Measurements from ENCODE around the gene TH.

Gene TH

DNA sequence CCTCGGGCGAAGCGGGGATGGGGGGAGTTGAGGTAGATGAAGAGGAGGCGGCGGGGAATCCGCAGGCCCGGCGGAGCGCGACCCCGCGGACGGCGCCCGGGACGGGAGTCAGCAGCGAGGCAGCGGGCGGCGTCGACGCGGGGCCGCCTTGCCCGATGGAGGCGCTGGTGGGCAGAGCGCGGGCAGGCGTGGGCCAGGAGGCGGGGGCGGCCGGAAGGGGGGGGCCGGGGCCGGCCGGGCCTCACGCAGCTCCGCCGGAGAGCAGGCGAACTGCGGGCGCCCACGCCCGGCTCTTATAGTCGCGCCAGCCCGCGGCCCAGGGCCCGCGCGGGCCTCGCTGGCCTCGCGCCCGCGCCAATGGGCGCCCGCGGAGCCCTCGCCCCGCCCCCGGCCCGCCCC, 32.5 kb downstream of the TH start, which contains the start of gene IGF2:
IGF2 (minus strand) TSS at position 267 of the 399 bp plus-strand sequence. CDS start 3,866 bp downstream, outside the sequence.
- H3K4me1 Mint-ChIP-seq = peaks cover 37% of the 10 kb centered on the region
- no peak for ATAC-seq
- no peaks in the 10 kb centered on the region for H3K9me3 Mint-ChIP-seq
- H3K4me3 Mint-ChIP-seq = peak within 1 kb of the TSS; percentile 42
- H3K27ac Mint-ChIP-seq = no peak within 1 kb of the TSS
- H3K36me3 Mint-ChIP-seq = no peaks in the 10 kb centered on the region
- H3K27me3 Mint-ChIP-seq = peaks cover 81% of the 10 kb centered on the region

DNA sequence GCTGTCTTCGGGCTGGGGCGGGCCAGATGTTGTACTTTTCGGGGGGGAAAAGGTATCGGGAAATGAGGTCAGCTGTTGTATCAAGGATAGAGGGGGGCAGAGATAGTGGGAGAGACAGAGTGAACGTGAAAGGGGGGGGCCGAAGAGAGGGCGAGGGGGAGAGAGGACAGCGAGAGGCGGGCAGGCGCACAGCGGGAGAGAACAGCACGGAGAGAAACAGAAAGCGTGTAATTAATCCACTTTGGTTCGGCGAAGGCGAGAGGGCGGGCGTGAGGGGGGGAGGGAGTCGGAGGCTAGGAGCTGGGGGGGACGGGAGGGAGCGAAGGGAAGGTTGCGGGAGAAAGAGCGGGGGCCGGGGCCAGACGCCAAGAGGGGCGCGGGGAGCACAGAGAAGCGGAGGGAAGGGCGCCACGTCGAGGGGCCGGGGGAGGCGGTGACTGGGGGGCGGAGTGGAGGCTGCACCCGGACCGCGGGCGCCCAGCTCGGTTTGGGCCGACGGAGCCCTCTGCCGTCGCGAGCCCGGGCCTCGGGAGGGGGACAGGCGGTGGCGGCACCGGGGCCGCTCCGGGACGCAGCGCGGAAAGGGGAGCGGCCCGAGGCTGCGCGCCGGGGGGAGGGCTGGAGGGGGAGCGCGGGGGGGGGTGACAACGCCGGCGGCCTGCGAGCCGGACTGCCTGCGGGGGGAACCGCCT, 33.0 kb downstream of the TH start:
- H3K27ac Mint-ChIP-seq = no peak overlapping the region
- peaks cover 85% of the 10 kb centered on the region for H3K27me3 Mint-ChIP-seq
- H3K36me3 Mint-ChIP-seq = no peaks in the 10 kb centered on the region
- peak overlapping the region; percentile 42 for H3K4me3 Mint-ChIP-seq
- ATAC-seq = no peak
- H3K4me1 Mint-ChIP-seq = peaks cover 36% of the 10 kb centered on the region
- H3K9me3 Mint-ChIP-seq = no peaks in the 10 kb centered on the region

DNA sequence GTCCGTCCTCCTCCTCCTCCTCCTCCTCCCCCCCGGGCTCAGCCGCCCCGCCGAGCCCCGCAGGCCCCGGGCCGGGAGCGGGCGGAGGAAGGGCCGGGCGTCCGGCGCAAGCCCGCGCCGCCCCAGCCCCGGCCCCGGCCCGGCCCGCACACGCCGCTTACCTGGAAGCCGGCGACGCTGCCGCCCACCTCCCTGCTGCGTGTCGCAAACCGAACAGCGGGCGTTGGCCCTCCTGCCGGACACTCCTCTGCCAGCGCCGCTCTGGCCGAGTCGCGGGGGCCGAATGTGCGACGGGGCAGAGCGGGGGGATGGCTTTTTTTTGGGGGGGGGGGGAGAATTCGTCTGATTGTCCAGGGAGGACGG, 33.6 kb downstream of the TH start:
- H3K4me1 Mint-ChIP-seq = peaks cover 30% of the 10 kb centered on the region
- H3K27ac Mint-ChIP-seq = no peak overlapping the region
- peaks cover 85% of the 10 kb centered on the region for H3K27me3 Mint-ChIP-seq
- H3K36me3 Mint-ChIP-seq = no peaks in the 10 kb centered on the region
- no peaks in the 10 kb centered on the region for H3K9me3 Mint-ChIP-seq
- peak overlapping the region; percentile 42 for H3K4me3 Mint-ChIP-seq
- ATAC-seq = no peak

DNA sequence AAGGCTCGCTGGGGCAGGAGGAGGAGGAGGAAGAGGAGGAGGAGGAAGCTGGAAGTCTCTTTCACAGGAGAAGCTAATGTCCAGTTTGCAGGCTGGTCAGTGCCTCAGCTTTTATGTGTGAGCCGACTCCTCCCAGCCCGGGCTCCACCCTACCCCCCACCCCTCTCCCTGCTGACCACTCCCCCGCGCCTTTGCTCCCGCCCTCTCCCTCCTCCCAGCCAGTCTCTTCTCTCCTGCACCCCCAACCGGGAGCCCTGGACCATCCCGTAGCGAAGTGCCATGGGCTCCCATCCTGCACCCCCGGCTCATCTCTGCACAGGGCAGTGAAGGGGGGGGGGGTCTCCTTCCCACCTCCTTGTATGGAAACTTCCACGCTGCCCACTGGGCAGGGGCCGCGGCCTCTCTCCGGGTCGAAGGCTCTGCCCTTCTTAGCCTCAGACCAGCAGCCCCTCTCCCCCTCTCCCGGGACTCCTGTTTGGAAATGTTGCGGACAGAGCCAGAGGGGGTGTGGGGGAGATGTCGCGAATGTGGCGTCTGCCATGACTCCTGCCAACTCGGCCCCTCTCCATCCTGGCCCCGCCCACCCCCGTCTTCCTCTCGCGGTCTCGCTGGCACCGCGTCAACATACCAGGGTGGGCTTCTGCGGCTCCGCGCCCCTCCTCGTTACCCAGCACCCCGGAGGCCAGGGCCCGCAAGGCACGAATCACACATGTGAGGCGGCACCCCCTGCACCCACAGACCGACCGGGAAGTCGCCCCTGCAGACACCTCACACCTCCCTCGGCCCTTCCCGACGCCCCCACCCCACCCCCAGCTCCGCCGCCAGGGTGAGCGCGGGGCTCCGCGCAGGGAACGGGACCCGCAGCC, 34.2 kb downstream of the TH start:
- no peaks in the 10 kb centered on the region for H3K9me3 Mint-ChIP-seq
- H3K36me3 Mint-ChIP-seq = no peaks in the 10 kb centered on the region
- no peak overlapping the region for H3K27ac Mint-ChIP-seq
- H3K4me1 Mint-ChIP-seq = peaks cover 24% of the 10 kb centered on the region
- H3K4me3 Mint-ChIP-seq = no peak overlapping the region
- ATAC-seq = no peak
- peaks cover 85% of the 10 kb centered on the region for H3K27me3 Mint-ChIP-seq

DNA sequence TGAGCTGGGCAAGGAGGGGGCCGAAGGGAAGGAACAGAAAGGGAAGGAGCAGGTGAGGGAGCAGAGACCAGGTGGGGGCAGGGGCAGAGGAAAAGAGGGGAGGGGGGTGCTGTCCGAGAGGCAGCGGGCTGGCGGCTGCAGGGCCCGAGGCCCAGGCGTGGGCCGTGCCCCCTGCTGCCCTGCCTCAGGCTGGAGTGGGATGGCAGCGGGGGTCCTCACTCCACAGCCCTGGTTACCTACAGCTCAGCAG, 34.7 kb downstream of the TH start:
- peaks cover 19% of the 10 kb centered on the region for H3K4me1 Mint-ChIP-seq
- no peaks in the 10 kb centered on the region for H3K36me3 Mint-ChIP-seq
- H3K27me3 Mint-ChIP-seq = peaks cover 85% of the 10 kb centered on the region

DNA sequence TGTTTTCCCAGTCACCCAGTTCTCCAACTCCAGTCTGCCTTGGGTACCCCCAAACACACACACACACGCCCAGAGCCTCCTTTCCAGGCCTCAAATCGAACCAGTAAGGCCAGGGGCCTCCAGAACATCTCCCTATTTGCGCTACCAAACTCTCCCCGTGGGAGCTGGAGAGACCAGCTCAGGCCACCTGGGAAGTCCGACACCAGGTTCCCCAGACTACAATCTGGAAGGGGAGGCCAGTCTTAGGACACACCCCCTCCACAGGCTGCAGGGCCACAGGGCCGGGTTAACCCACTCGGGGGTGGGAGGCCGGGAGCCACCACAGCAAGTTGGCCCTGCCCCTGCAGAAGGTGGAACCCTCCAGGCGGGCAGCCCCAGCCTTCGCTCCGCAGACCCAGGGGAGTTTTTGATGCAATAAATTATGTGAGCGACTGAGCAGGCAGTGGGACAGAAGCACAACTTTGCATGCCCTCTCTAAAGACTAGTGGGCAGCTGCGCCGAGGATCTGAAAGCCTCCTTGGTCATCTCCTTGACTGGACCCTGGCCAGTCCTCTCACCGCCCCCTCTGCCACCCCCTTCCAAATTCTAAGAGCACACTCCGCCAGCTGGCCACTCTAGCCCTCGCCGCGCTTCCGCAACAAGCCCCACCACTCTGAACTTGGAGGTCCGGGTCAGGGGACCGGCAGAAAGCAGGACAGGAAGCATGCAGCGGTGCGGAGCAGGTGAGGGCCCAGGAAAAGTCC, 35.2 kb downstream of the TH start:
- Mint-ChIP-seq H3K27me3 (peaks cover 85% of the 10 kb centered on the region), H3K36me3 (no peaks in the 10 kb centered on the region), H3K4me1 (peaks cover 18% of the 10 kb centered on the region), H3K4me3 (peak overlapping the region; percentile 35), H3K9me3 (peaks cover 7% of the 10 kb centered on the region), H3K27ac (no peak overlapping the region)
- ATAC-seq = no peak

More for the DNA sequence above, 34.7 kb downstream of the TH start:
- H3K4me3 Mint-ChIP-seq = peak overlapping the region; percentile 35
- peaks cover 2% of the 10 kb centered on the region for H3K9me3 Mint-ChIP-seq
- H3K27ac Mint-ChIP-seq = no peak overlapping the region
- no peak for ATAC-seq

DNA sequence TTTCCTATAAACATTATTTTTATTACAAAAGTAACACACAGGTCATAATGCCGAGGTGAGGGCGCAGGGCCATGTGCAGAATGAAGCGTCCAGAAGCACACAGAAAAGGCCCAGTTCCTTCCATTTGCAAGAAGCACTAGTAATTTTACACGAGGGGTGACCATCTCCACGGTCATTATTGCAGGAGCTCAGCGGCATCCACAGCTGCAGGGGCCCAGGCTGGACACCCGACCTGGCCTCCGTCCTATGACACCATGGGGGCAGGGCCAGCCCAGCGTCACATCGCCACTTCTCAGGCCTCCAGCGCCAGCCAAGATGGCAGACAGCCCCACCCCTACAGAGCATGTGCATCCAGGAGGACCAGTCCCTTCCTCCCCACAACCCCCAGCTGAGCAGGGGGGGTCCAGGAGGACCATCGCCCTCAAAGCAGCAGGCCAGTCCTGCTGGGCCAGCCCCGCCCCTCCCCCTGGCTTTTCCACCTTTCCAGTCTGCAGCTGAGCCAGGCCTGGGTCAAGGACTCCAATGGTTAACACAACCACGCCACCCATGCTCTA, 35.9 kb downstream of the TH start:
- Mint-ChIP-seq H3K36me3 (no peaks in the 10 kb centered on the region), H3K27me3 (peaks cover 85% of the 10 kb centered on the region), H3K27ac (no peak overlapping the region), H3K4me1 (peaks cover 13% of the 10 kb centered on the region), H3K4me3 (no peak overlapping the region), H3K9me3 (peaks cover 13% of the 10 kb centered on the region)
- no peak for ATAC-seq

DNA sequence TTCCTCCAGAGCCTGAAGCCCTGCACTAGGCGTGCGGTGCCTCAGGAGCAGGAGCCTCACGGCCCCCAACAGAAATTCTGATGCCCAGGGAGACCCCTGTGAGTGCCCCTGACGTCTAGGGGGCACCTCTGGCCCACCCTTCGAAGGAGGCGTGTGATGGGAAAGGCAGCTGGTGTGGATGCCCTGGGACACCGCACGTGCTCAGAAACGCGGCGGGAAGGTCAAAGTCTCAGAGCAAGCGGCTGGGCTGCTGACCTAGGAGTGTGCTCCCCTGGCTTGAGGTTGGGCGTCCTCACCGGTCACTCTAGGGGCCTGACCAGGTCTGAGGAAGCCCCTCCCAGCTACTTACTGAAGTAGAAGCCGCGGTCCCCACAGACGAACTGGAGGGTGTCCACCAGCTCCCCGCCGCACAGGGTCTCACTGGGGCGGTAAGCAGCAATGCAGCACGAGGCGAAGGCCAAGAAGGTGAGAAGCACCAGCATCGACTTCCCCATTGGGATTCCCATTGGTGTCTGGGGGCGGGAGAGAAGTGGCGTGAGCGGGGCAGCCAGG, 36.5 kb downstream of the TH start:
- H3K27me3 Mint-ChIP-seq = peaks cover 83% of the 10 kb centered on the region
- ATAC-seq = no peak
- peaks cover 13% of the 10 kb centered on the region for H3K9me3 Mint-ChIP-seq
- H3K27ac Mint-ChIP-seq = no peak overlapping the region
- no peak overlapping the region for H3K4me3 Mint-ChIP-seq
- no peaks in the 10 kb centered on the region for H3K36me3 Mint-ChIP-seq
- peaks cover 13% of the 10 kb centered on the region for H3K4me1 Mint-ChIP-seq

DNA sequence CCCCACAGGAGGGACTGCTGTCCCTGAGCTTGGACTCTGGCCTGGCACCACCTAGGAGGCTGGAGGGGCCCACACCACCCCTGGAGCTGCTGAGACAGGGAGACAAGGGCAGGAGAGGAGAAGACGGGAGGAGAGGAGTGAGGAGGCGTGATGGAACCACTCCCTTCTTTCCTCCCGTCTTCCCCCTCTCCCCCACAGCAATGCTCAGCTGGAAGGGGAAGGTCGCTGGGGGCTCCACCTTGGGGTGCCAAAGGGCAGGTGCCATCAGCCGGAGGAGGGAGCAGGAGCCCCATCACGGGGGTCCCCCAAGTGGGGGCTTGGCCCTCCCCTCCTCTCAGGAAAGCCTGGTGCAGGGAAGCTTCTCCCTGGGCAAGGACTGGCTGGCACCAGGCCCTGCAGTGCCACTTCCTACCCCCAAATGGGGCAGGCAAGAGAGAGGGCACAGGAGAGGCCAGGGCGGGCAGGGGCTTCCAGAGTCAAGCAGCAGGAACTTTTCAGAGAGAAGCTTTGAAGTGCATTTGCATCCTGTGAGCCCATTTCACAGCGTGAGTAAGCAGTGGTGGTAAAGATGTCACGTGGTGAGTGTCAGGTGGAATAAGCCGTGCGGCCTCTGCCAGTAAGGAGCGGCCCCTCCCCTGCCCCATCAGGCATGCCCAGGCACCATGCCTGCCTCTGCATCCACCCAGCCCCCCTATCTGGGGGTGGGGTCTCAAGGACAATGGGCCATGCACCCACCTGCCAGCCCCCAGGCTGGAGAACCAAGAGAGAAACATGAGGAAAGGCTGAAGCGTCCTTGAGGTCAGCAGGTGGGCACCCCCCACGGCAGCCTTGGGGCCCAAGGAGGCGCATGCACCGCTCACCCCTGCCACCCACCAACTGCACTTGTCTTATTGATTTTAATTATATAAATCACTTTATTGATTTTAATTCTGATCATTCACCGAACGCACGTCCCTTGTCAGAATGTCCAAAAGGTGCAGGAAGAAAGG, 37.3 kb downstream of the TH start:
- Mint-ChIP-seq H3K27me3 (peaks cover 86% of the 10 kb centered on the region), H3K36me3 (no peaks in the 10 kb centered on the region), H3K9me3 (peaks cover 13% of the 10 kb centered on the region), H3K4me3 (no peak overlapping the region), H3K27ac (no peak overlapping the region), H3K4me1 (peaks cover 13% of the 10 kb centered on the region)
- no peak for ATAC-seq

DNA sequence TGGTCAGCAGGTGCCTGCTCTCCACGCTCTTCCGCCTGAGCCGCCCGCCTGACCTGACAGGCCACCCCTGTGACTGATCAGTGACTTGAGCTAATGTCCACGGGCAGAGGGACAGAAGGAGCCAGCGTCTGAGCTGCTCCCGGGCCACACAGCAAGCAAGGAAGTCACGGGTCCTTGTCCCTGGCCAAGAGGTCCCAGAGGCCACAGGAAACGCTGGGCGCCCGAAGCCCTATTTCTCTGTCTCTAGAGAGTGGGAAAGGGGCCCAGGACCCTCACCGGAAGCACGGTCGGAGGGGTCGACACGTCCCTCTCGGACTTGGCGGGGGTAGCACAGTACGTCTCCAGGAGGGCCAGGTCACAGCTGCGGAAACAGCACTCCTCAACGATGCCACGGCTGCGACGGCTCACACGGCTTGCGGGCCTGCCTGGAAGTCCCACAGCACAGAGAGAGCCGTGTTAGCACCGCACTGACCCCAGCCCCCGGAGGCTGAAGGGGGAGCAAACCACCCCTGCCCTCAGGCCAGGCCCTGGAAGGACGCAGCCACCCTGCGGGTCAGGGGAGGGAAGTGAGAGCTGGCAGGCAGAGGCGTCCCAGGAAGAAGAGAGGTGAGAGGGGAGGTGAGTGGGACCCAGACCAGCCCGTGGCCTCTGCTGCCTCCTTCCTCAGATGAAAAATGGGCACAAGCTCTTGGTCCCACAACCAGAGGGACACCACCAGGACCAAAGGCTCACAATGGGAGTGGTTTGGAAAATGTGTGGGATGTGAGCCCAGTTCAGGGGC, 38.2 kb downstream of the TH start:
- Mint-ChIP-seq H3K27ac (no peak overlapping the region), H3K27me3 (peaks cover 86% of the 10 kb centered on the region), H3K9me3 (peaks cover 13% of the 10 kb centered on the region), H3K4me3 (no peak overlapping the region), H3K4me1 (peaks cover 13% of the 10 kb centered on the region), H3K36me3 (no peaks in the 10 kb centered on the region)
- no peak for ATAC-seq

DNA sequence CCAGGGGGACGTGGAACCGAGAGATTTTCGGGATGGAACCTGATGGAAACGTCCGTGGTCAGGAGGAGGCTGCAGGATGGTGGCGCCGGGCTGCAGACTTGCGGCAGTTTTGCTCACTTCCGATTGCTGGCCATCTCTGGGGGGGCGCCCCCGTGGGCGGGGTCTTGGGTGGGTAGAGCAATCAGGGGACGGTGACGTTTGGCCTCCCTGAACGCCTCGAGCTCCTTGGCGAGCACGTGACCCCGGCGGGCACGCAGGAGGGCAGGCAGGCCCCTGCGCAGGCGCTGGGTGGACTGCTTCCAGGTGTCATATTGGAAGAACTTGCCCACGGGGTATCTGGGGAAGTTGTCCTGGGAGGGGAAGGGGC, 38.8 kb downstream of the TH start:
- ATAC-seq = no peak
- Mint-ChIP-seq H3K4me1 (peaks cover 13% of the 10 kb centered on the region), H3K9me3 (peaks cover 13% of the 10 kb centered on the region), H3K27ac (no peak overlapping the region), H3K27me3 (peaks cover 81% of the 10 kb centered on the region), H3K36me3 (no peaks in the 10 kb centered on the region), H3K4me3 (no peak overlapping the region)

DNA sequence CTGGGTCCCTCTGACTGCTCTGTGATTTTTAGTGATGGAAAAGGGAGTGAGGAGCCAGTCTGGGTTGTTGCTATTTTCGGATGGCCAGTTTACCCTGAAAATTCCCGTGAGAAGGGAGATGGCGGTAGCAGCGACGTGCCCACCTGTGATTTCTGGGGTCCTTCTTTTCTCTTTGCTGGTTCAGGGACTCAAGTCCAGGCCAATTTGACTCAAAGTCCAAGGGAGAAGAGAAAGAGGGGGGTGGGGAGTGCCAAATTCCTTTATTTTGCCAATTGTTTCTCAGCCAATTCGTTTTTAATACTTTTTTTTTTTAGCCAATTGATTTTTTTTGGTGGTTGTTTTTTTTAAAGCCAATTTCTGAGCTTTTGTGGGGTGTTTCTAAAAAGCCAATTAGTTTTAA, 39.4 kb downstream of the TH start:
- Mint-ChIP-seq H3K27ac (no peak overlapping the region), H3K27me3 (peaks cover 80% of the 10 kb centered on the region), H3K4me1 (peaks cover 8% of the 10 kb centered on the region), H3K4me3 (no peak overlapping the region), H3K9me3 (peaks cover 13% of the 10 kb centered on the region), H3K36me3 (no peaks in the 10 kb centered on the region)
- no peak for ATAC-seq

DNA sequence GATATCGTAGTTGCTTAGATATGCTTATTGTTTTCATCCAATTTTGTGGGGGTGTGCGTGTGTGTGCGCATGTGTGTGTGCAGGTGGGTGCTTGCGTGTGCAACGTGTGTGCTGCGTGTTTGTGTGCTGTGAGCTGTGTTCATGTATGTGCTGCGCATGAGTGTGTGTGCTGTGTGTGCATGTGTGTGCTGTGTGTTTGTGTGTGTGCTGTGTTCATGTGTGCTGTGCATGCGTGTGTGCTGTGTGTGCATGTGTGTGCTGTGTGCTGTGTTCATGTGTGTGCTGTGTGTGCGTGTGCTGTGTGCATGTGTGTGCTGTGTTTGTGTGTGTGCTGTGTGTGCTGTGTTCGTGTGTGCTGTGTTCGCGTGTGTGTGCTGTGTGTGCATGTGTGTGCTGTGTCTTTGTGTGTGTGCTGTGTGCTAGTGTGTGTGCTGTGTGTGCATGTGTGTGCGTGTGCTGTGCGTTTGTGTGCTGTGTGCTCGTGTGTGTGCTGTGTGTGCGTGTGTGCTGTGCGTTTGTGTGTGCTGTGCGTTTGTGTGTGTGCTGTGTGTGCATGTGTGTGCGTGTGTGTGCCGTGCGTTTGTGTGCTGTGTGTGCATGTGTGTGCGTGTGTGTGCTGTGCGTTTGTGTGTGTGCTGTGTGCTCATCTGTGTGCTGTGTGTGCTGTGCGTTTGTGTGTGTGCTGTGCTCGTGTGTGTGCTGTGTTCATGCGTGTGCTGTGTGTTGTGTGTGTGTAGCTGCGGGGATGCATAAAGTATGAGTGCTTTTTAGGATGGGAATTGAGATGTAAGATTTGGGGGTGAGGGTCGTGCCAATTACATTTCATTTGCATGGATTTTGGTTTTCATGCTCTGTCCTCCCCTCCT, 40.0 kb downstream of the TH start:
- no peak for ATAC-seq
- H3K36me3 Mint-ChIP-seq = no peaks in the 10 kb centered on the region
- H3K4me3 Mint-ChIP-seq = no peak overlapping the region
- H3K27me3 Mint-ChIP-seq = peaks cover 80% of the 10 kb centered on the region
- H3K4me1 Mint-ChIP-seq = peaks cover 1% of the 10 kb centered on the region
- no peak overlapping the region for H3K27ac Mint-ChIP-seq
- H3K9me3 Mint-ChIP-seq = peaks cover 15% of the 10 kb centered on the region

Data from stimulated activated memory B cell treated with anti-CD40 and anti-IgM and Interleukin-4, amounts not matched to agents 10 μg/mL and 1 μg/mL and 100 μg/mL, for 72 hours (primary cell).